Measurements from ENCODE around the gene TRPC4. TPM values are rescaled to one million over a fixed set of nuclear protein-coding genes. Genes with fewer than 3 reads are reported as not detected.

TRPC4 gene
- total RNA-seq, 1 donor from 2014 or later: 2.5 TPM

GRCh38 chr13:37616131-37616530 is 253.4 kb downstream of the TRPC4 start:
- H3K27ac Mint-ChIP-seq (ENCODE audit: unreplicated experiment): no peak overlapping the region
- peaks cover 12% of the 10 kb centered on the region for H3K4me1 Mint-ChIP-seq
- H3K36me3 Mint-ChIP-seq (ENCODE audit: low read depth): peaks cover 2% of the 10 kb centered on the region
- DNase-seq (ENCODE audit: low read depth, low spot score): no peak
- H3K9me3 Mint-ChIP-seq: no peaks in the 10 kb centered on the region
- H3K27me3 Mint-ChIP-seq (ENCODE audit: low read depth): no peaks in the 10 kb centered on the region
- no peak for TF ChIP-seq CTCF (conservative IDR thresholded peaks at IDR 0.05)
- no peak overlapping the region for H3K4me3 Mint-ChIP-seq

- no peaks in the 10 kb centered on the region for H3K27me3 Mint-ChIP-seq (ENCODE audit: low read depth)
- H3K27ac Mint-ChIP-seq (ENCODE audit: unreplicated experiment): no peak overlapping the region
- DNase-seq (ENCODE audit: low read depth, low spot score): no peak
- peaks cover 12% of the 10 kb centered on the region for H3K4me1 Mint-ChIP-seq
- H3K4me3 Mint-ChIP-seq: no peak overlapping the region
- no peak for TF ChIP-seq CTCF (conservative IDR thresholded peaks at IDR 0.05)
- peaks cover 2% of the 10 kb centered on the region for H3K36me3 Mint-ChIP-seq (ENCODE audit: low read depth)
- no peaks in the 10 kb centered on the region for H3K9me3 Mint-ChIP-seq
Observed at GRCh38 chr13:37615276-37615675, 254.3 kb downstream of the TRPC4 start.

GRCh38 chr13:37613638-37614037 is 255.9 kb downstream of the TRPC4 start:
- H3K36me3 Mint-ChIP-seq (ENCODE audit: low read depth): no peaks in the 10 kb centered on the region
- H3K27ac Mint-ChIP-seq (ENCODE audit: unreplicated experiment): no peak overlapping the region
- no peak for TF ChIP-seq CTCF (conservative IDR thresholded peaks at IDR 0.05)
- no peak for DNase-seq (ENCODE audit: low read depth, low spot score)
- no peaks in the 10 kb centered on the region for H3K27me3 Mint-ChIP-seq (ENCODE audit: low read depth)
- peaks cover 17% of the 10 kb centered on the region for H3K4me1 Mint-ChIP-seq
- H3K9me3 Mint-ChIP-seq: no peaks in the 10 kb centered on the region
- H3K4me3 Mint-ChIP-seq: no peak overlapping the region

GRCh38 chr13:37613236-37613635 is 256.3 kb downstream of the TRPC4 start:
- DNase-seq (ENCODE audit: low read depth, low spot score): no peak
- Mint-ChIP-seq H3K4me1 (peaks cover 17% of the 10 kb centered on the region), H3K4me3 (no peak overlapping the region), H3K9me3 (no peaks in the 10 kb centered on the region), H3K36me3 (ENCODE audit: low read depth) (no peaks in the 10 kb centered on the region), H3K27ac (ENCODE audit: unreplicated experiment) (no peak overlapping the region), H3K27me3 (ENCODE audit: low read depth) (no peaks in the 10 kb centered on the region)
- no peak for TF ChIP-seq CTCF (conservative IDR thresholded peaks at IDR 0.05)

GRCh38 chr13:37608750-37609339 is 260.7 kb downstream of the TRPC4 start:
- Mint-ChIP-seq H3K4me3 (no peak overlapping the region), H3K27ac (ENCODE audit: unreplicated experiment) (no peak overlapping the region), H3K9me3 (peaks cover 6% of the 10 kb centered on the region), H3K36me3 (ENCODE audit: low read depth) (peaks cover 3% of the 10 kb centered on the region), H3K4me1 (peaks cover 9% of the 10 kb centered on the region), H3K27me3 (ENCODE audit: low read depth) (no peaks in the 10 kb centered on the region)
- TF ChIP-seq CTCF (conservative IDR thresholded peaks at IDR 0.05): peak; percentile 65
- no peak for DNase-seq (ENCODE audit: low read depth, low spot score)
